Stomach (tissue), 4 donors: ENCODE measurements around the gene TOP2A.

Experiments
- POLR2A ChIP-seq, 4 donors: fragments of 450-650 bp; IDR thresholded peaks; one replicate each; pipeline ENCODE4 v1.6.1; 2016; ENCODE audit warnings: antibody characterized with exemption in 4 of 4, control low read depth in 2 of 4, mild to moderate bottlenecking in 1 of 4, moderate library complexity in 1 of 4
- POLR2AphosphoS5 ChIP-seq, 3 donors: sonication (generic); formaldehyde crosslinking; IDR thresholded peaks; one replicate each; pipeline ENCODE4 v1.6.1; 2016; ENCODE audit warnings: antibody characterized with exemption in 3 of 3
- TF ChIP-seq, protein P1 (sequence below), 7 experiments: fragments of 450-650 bp in 4 of 7; fragments of 200-600 bp in 3 of 7; sonication (generic) in 3 of 7; IDR thresholded peaks; one replicate each; pipeline ENCODE4 v1.5.1; 2016 to 2019; ENCODE audit warnings: antibody characterized with exemption in 7 of 7, control low read depth in 2 of 7, mild to moderate bottlenecking in 1 of 7

DNA sequence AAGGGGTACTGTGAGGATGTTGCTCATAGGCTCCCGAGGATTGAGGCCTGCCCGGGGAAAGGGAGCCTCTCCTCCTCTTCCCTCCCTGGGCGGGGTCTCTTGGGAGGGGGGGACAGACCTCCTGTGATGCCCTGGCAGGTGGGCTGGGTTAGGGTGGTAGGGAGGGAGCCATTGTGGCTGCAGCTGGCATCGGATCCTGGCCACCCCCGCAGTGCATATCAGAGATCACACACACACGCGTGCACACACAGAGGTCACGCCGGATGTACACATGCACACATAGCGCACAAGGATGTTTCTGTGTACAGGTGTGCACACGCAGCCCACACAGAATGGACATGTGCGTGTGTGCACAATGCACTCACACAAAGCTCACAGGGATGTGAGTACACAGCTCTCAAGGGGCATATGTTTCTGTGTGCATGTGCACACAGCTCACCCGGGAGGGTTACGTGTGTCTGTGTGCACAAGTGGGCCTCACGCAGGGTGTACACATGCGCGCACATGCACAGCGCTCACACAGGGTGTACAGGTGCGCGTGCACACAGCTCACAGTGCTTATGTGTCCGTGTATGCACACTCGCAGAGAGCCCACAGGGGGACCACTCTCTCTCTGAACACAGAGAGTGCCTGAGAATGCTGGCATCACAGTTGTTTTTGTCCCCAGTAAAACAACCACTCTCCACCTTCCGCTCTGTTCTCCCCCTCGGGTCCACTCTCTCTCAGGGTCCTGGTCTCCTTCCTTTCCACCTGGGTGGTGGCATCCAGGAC, 55.6 kb downstream of the TOP2A start:
- TF ChIP-seq, protein P1, sequence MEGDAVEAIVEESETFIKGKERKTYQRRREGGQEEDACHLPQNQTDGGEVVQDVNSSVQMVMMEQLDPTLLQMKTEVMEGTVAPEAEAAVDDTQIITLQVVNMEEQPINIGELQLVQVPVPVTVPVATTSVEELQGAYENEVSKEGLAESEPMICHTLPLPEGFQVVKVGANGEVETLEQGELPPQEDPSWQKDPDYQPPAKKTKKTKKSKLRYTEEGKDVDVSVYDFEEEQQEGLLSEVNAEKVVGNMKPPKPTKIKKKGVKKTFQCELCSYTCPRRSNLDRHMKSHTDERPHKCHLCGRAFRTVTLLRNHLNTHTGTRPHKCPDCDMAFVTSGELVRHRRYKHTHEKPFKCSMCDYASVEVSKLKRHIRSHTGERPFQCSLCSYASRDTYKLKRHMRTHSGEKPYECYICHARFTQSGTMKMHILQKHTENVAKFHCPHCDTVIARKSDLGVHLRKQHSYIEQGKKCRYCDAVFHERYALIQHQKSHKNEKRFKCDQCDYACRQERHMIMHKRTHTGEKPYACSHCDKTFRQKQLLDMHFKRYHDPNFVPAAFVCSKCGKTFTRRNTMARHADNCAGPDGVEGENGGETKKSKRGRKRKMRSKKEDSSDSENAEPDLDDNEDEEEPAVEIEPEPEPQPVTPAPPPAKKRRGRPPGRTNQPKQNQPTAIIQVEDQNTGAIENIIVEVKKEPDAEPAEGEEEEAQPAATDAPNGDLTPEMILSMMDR (IDR thresholded peaks at IDR 0.05) = no peak
- TF ChIP-seq POLR2A (IDR thresholded peaks at IDR 0.05) (no peak), POLR2AphosphoS5 (IDR thresholded peaks at IDR 0.05) (no peak)
